Measurements from ENCODE around the gene FBXL16.
A peak's percentile ranks its signal among the peaks of the same experiment; 100 is the strongest.

Gene FBXL16

GRCh38 chr16:719815-720446 is 14.3 kb upstream of the FBXL16 start (continued):
- TF ChIP-seq MZF1 (tag by site-specific recombination; IDR thresholded peaks at IDR 0.05; ENCODE audit: borderline replicate concordance), result no peak
- TF ChIP-seq HOXA7 (CRISPR knock-in tag; IDR thresholded peaks at IDR 0.05; ENCODE audit: borderline replicate concordance), result no peak
- no peak; the same call in 1 of the 2 replicates for TF ChIP-seq SP7 (tag by site-specific recombination; IDR thresholded peaks at IDR 0.05)
- peak; percentile 38 for TF ChIP-seq PATZ1 (tag by site-specific recombination; IDR thresholded peaks at IDR 0.05)
- TF ChIP-seq ZNF223 (tag by site-specific recombination; IDR thresholded peaks at IDR 0.05), result no peak
- no peak for TF ChIP-seq ZFP41 (tag by site-specific recombination; IDR thresholded peaks at IDR 0.05; ENCODE audit: borderline replicate concordance)
- TF ChIP-seq ZFHX2 (tag by site-specific recombination; conservative IDR thresholded peaks at IDR 0.05), result no peak
- TF ChIP-seq ZNF76 (tag by site-specific recombination; IDR thresholded peaks at IDR 0.05; ENCODE audit: borderline replicate concordance, low read depth), result no peak
- no peak for TF ChIP-seq ZNF426 (tag by site-specific recombination; IDR thresholded peaks at IDR 0.05)
- no peak for TF ChIP-seq ZBTB49 (tag by site-specific recombination; IDR thresholded peaks at IDR 0.05; ENCODE audit: low read depth)
- TF ChIP-seq SP3 (tag by site-specific recombination; IDR thresholded peaks at IDR 0.05), result no peak
- peak; percentile 70; the same call in 1 of the 2 replicates for TF ChIP-seq IKZF3 (tag by site-specific recombination; IDR thresholded peaks at IDR 0.05)
- no peak for TF ChIP-seq ZNF555 (tag by site-specific recombination; conservative IDR thresholded peaks at IDR 0.05)
- TF ChIP-seq WT1 (tag by site-specific recombination; IDR thresholded peaks at IDR 0.05), result no peak
- no peak for TF ChIP-seq GLI4 (tag by site-specific recombination; IDR thresholded peaks at IDR 0.05)
- no peak for TF ChIP-seq ZBTB7A (tag by site-specific recombination; IDR thresholded peaks at IDR 0.05; ENCODE audit: low read depth)
- no peak for TF ChIP-seq PRDM4 (tag by site-specific recombination; IDR thresholded peaks at IDR 0.05)
- TF ChIP-seq RBAK (tag by site-specific recombination; IDR thresholded peaks at IDR 0.05), result no peak
- TF ChIP-seq ZNF274 (IDR thresholded peaks at IDR 0.05; ENCODE audit: low read length), result no peak
- no peak for TF ChIP-seq ZNF274 (tag by site-specific recombination; IDR thresholded peaks at IDR 0.05; ENCODE audit: borderline replicate concordance)
- no peak for TF ChIP-seq ZSCAN18 (tag by site-specific recombination; IDR thresholded peaks at IDR 0.05)
- TF ChIP-seq KLF1 (tag by site-specific recombination; IDR thresholded peaks at IDR 0.05), result peak; percentile 42
- no peak for TF ChIP-seq PRDM6 (tag by site-specific recombination; IDR thresholded peaks at IDR 0.05)
- TF ChIP-seq ZNF600 (tag by site-specific recombination; IDR thresholded peaks at IDR 0.05), result no peak
- no peak for TF ChIP-seq ZNF596 (tag by site-specific recombination; IDR thresholded peaks at IDR 0.05)
- TF ChIP-seq ZNF239 (tag by site-specific recombination; IDR thresholded peaks at IDR 0.05), result no peak
- no peak for TF ChIP-seq ZNF704 (tag by site-specific recombination; IDR thresholded peaks at IDR 0.05)
- no peak for TF ChIP-seq ZNF558 (tag by site-specific recombination; IDR thresholded peaks at IDR 0.05)
- no peak for TF ChIP-seq ZEB2 (tag by site-specific recombination; IDR thresholded peaks at IDR 0.05)

All from HEK293 (cell line).